NCI-H345 (cell line): Measurements from ENCODE around the gene PRRT1.
A peak's percentile ranks its signal among the peaks of the same experiment; 100 is the strongest.
"Not testable (repeated sequence)": the region's sequence is repeated elsewhere in the genome, so short reads cannot be mapped to it uniquely, and the experiment has no call there.

Experiments
- DNase-seq: peaks from one replicate; lab custom pipeline; 2025; lab: John Stamatoyannopoulos, UW

The PRRT1 gene

DNA sequence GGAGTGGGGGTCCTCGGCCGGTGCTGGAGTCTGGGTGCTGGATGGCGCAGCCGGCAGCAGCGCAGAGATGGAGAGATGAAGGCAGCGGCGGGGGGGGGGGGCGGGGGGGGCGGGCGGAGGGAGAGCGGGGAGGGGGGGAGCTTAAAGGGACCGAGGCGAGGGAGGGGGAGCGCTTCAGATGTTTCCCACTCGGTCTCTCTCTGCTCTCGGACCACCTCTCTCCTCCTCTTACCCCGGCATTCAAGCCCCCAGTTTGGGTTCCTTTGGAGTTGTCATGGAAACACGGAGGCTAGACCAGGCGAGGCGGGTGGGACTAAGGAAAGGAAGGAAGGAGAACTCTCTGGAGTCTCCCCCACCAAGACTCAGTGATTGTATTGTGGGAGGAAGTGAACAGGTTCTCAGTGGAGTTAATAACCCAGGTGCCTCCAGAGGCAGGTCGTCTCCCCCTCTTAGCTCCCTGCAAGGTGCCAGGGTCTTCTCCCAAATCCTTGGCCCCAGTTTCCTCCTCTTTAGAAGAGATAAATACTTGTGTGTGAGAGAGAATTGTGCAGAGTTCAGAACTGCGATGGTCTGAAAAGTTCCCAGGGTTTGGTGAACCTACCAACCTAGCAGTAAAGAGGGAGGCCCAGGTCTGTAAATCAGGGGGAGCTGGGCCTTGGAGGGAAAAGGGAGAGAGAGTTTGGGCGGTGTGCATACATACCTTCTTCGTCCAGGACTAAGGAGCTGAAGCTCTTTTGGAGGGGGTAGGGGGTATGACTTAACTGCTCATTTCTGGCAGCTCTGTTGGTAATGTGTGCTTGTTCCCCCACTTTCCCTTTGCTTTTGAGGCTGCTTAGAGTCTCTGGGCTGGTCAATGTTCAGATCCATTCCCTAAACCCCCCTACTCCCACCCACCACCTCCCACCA is at the start of gene PRRT1:
Gene PRRT1 (minus strand): TSS at position 77 of the 906 bp plus-strand sequence. CDS start 112 bp downstream, outside the sequence.
- no peak for DNase-seq

- DNase-seq, result no peak
These were observed 49.2 kb upstream of the PRRT1 start for GRCh38 chr6:32200711-32201475.

GRCh38 chr6:32198866-32199265 is 47.1 kb upstream of the PRRT1 start:
- DNase-seq, result no peak

DNA sequence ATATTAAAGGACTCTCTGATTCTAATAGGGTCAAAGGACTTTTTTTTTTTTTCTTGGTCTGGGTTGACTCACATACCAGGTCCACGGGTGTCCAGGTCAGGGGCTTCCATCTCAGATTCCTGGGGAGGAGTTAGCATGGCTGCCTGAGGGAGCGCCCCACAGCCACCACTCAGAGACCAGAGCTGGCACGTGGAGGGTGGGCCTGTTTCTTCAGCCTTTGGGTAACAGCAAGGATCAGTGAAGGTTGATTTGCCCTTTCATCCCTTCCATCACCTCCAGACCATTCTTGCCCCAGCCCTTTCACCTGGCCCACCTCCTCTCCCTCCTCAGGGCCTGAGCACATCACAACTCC is 46.6 kb upstream of the PRRT1 start:
- DNase-seq, result no peak

- DNase-seq, result no peak
These were observed 45.2 kb upstream of the PRRT1 start for GRCh38 chr6:32196682-32197616.

DNA sequence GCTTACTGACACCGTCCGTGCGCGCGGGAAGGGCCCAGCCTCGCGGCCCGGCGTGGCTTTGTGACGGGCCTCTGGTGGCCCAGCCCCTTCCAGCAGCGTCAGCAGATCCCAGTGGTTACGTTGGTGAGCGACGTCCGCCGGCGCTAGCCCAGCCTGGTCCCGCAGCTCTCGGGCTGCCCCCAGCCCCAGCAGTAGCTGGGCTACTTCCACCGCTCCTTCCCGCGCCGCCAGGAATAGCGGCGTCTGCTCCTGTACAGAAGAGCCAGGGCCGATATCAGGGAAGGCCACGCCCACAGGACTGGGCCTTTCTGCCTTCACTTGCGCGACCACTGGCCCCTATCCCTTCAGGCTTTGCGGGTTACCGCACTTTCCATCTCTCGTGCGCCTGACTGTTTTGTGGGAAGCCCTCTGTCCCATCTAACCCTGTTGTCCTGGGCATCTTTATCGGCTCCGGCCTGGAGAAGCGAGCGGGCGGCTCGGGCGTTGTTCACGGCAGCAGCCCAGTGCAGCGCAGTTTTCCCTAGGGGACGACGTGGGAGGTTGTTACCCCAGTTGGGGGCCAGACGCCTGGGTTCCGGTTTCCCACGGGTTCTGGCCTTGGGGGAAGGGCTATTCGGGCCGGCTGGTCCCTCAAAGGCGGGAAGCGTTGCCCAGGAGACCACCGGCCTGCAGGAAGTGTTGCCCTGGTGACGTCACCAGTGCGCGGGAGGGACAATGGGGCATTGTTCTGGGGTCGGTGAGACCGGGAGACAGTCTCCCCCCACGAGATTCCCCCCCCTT is 44.4 kb upstream of the PRRT1 start:
- DNase-seq, result peak; percentile 74

DNA sequence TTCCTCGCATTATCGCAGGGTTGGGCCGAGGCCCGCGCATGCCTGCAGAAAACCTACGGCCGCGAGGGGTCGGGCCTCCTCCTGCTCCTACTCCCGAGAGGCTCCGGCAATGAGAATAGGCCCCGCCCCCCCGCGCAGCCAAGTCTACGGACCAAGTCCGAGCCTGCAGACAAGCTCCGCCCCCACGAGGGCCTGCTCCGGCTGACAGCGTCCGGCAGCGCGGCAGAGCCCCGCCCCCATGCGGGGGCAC is 43.8 kb upstream of the PRRT1 start:
- DNase-seq, result peak; percentile 100

GRCh38 chr6:32194825-32195651 is 43.3 kb upstream of the PRRT1 start:
- DNase-seq, result peak; percentile 46

DNA sequence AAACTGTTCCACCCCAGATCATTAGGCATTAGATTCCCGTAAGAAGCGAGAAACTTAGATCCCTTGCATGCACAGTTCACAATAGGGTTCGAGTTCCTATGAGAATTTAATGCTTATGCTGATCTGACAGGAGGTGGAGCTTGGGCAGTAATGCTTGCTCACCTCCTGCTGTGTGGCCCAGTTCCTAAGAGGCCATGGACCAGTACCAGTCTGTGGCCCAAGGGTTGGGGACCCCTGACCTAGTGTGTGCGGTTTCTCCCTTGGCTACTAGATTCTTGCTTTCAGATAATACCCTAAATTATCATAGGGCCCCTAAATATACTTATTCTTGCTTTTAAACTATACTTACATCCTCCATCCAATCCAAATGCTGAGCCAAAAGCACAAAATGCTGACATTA is 42.6 kb upstream of the PRRT1 start:
- no peak for DNase-seq

GRCh38 chr6:32193096-32193495 is 41.4 kb upstream of the PRRT1 start:
- DNase-seq, result not testable (repeated sequence)

DNA sequence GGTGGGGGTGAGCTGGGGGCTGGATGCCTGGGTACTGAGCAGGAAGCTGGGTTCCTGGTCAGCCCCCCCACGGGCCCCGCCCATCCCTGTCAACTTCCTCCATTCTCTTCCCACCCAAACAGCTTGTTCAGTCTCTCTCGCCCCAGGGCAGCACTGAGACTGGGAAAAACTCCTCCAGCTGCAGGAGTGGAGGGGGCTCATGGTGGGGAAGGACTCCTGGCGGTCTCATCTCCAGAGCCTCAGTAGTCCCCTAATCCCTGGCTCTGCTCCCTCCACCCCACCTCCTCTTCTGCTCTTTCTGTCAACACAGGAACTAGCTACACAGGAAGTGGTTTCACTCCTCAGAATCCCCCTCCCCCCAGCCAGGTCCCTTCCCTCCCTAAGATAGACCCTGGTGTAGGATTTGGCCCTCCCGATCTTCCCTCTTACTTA is 40.9 kb upstream of the PRRT1 start, which contains the start of gene GPSM3:
Gene GPSM3 (minus strand): TSS at position 36 of the 432 bp plus-strand sequence. CDS start 130 bp downstream, outside the sequence.
- DNase-seq, result no peak

- no peak for DNase-seq
These were observed 40.2 kb upstream of the PRRT1 start for GRCh38 chr6:32191696-32192607.

DNA sequence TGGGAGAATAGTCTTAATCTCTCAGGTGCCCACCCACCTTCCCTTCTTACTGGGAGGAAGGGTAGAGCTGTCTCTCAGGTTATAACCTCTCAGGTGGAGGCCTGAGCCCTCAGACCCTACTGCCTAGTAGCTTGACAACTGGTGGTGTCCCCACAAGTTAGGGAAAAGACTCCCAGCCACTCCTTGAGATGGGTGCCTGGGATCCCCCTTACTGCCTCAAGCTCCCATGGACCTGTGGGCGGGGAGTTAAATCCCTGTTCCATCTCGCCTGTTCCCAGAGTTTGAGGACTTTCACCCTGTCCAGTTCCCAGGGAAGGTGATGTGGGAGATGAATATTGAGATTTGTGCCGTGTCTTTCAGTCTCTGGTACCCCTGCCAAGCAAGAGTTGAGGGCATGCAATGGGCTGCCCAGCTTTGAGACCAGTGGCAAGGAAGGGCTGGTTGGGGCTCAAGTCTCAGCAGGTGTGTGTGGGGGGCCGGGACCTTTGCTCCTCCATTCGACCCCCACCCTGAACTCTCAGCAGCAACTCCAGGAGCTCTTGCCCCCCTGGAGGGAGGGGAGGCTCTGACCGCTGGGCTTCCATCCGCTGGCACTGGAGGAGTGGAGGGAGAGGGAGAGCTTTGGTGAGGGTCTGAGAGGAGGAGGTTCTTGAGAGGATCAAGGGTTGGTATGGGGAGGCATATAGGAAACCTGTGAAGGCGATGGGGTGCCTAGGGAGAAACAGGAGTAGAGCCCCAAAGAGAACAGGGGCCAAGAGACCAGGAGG is 39.4 kb upstream of the PRRT1 start:
- DNase-seq, result no peak

GRCh38 chr6:32190054-32190851 is 38.5 kb upstream of the PRRT1 start, which contains the start of gene PBX2:
PBX2 (minus strand) TSS chr6:32190202; CDS start chr6:32189915, 287 bp downstream.
- DNase-seq, result peak; percentile 69

- DNase-seq, result no peak
These were observed 38.0 kb upstream of the PRRT1 start for GRCh38 chr6:32189742-32190053.

DNA sequence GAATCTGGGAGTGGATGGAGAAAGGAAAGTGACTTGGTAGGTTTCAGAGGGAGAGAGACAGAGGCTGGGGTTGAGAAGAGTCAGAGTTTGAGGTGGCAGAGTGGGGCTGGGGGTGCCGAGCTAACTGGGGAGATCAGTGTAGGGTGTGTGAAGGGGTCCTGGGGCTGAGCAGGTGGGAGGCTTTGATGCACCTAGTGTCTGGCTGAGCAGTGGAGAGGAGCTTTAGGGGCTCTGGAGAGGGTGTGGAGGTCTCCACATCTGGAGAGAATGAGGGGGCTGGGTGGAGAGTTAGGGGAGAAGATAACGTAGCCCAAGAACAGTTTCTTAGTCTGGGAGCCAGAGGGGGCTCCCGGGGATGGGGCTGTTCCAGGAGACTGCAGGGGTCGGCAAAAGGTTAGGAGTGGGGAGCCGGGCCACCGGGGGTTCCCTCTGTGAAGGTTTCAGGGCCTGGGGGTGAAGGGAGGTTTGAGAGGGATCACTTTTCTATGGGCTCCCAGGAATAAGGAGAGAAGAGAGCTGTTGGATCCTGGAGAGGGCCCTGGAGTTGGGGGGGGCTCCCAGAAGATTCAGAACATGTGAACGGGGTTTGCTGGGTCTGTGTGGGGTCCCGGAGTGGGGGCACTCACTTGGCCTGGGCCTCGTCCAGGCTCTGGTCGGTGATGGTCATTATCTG is 37.5 kb upstream of the PRRT1 start:
- no peak for DNase-seq

DNA sequence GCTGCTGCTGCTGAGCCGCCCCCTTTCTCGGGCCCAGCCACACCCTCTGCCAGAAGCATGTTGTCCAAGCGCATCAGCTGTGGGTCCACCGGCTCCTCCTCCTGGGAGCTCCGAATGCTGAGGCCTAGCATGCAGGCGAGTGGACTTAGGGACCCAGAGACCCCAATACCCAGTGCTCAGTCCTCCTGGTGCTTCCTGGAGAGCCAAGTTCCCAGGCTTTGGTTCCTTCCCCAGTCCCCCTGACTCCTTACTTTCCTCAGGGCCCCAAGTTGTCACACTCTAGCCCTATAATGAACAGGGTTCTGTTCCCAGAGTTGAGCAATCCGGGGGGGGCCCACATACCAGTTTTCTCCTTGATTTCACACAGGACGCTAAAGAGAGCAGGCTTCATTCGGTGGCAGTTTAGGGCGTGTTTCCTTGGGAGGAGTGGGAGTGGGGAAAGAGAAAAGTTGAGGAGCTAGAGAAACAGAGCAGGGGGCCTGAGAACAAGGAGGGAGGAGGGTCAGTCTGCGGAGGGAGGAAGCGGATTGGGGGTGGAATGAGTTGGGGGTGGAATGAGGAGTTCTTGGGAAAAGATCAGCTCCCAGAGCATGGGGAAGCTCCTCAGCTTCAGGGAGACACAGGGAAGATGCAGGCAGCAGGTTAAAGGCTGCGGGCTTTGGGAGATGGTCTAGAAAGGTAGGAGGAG is 36.8 kb upstream of the PRRT1 start:
- DNase-seq, result no peak
